GM19351 (cell line): ENCODE data around the gene TRDN.
"Not testable (repeated sequence)": the region's sequence is repeated elsewhere in the genome, so short reads cannot be mapped to it uniquely, and the experiment has no call there.

ENCODE experiments used
- ATAC-seq: cut with Tn5 transposase; IDR thresholded peaks from one replicate; pipeline ENCODE4 v1.9.1; 2021; ENCODE audit warnings: mild to moderate bottlenecking, moderate library complexity; ENCODE audit not compliant: unreplicated experiment

The TRDN gene

GRCh38 chr6:123564361-123564760 is 72.4 kb downstream of the TRDN start:
- no peak for ATAC-seq

- ATAC-seq = no peak
Measured at GRCh38 chr6:123562677-123563076, 74.1 kb downstream of the TRDN start.

- ATAC-seq = no peak
Measured at GRCh38 chr6:123562264-123562663, 74.5 kb downstream of the TRDN start.

GRCh38 chr6:123559816-123560215 is 76.9 kb downstream of the TRDN start:
- not testable (repeated sequence) for ATAC-seq

- not testable (repeated sequence) for ATAC-seq
Measured at GRCh38 chr6:123557474-123557873, 79.3 kb downstream of the TRDN start.

- no peak for ATAC-seq
Measured at GRCh38 chr6:123551939-123552707, 84.6 kb downstream of the TRDN start.

- ATAC-seq = no peak
Measured at GRCh38 chr6:123550052-123550617, 86.6 kb downstream of the TRDN start.

GRCh38 chr6:123549476-123549875 is 87.3 kb downstream of the TRDN start:
- no peak for ATAC-seq

- ATAC-seq = no peak
Measured at GRCh38 chr6:123547216-123547978, 89.4 kb downstream of the TRDN start.

- ATAC-seq = no peak
Measured at GRCh38 chr6:123546537-123546936, 90.2 kb downstream of the TRDN start.

GRCh38 chr6:123541462-123541861 is 95.3 kb downstream of the TRDN start:
- ATAC-seq = no peak

- no peak for ATAC-seq
Measured at GRCh38 chr6:123533862-123534648, 102.7 kb downstream of the TRDN start.

GRCh38 chr6:123529843-123530242 is 106.9 kb downstream of the TRDN start:
- ATAC-seq = no peak

GRCh38 chr6:123529058-123529457 is 107.7 kb downstream of the TRDN start:
- ATAC-seq = no peak

- ATAC-seq = no peak
Measured at GRCh38 chr6:123527406-123527805, 109.3 kb downstream of the TRDN start.

GRCh38 chr6:123526128-123526527 is 110.6 kb downstream of the TRDN start:
- ATAC-seq = peak; percentile 68

GRCh38 chr6:123524781-123525180 is 112.0 kb downstream of the TRDN start:
- ATAC-seq = no peak

- no peak for ATAC-seq
Measured at GRCh38 chr6:123520217-123520616, 116.5 kb downstream of the TRDN start.

- no peak for ATAC-seq
Measured at GRCh38 chr6:123519189-123519505, 117.6 kb downstream of the TRDN start.

GRCh38 chr6:123518441-123519188 is 118.1 kb downstream of the TRDN start:
- ATAC-seq = no peak

- ATAC-seq = no peak
Measured at GRCh38 chr6:123515715-123516114, 121.0 kb downstream of the TRDN start.
